Panc1 (cell line): Measurements from ENCODE around the gene S1PR2. TPM values are rescaled to one million over a fixed set of nuclear protein-coding genes. Genes with fewer than 3 reads are reported as not detected.

Experiments
- ATAC-seq: fragments of 200-7000 bp; cut with Tn5 transposase; 2 replicates; pipeline ENCODE4 v1.9.1; 2020; ENCODE audit warnings: mild to moderate bottlenecking, moderate library complexity
- Bru-seq: library from RNA; stranded (reverse); fragments of 400-500 nt; gene quantifications from one replicate; lab custom pipeline; 2021; lab: Mats Ljungman, UMichigan
- BruChase-seq, 2 experiments: library from RNA; stranded (reverse); fragments of 400-500 nt; gene quantifications; one replicate each; lab custom pipeline; 2021; lab: Mats Ljungman, UMichigan
- BruUV-seq: library from RNA; stranded (reverse); fragments of 400-500 nt; replicated peaks from 2 replicates; lab custom pipeline; 2021; lab: Mats Ljungman, UMichigan
- CTCF ChIA-PET: fragments of 300-600 bp; sonication (Branson Sonifier 250); formaldehyde crosslinking; loops from one replicate; lab custom pipeline; 2022; ENCODE audit warnings: antibody characterized with exemption; lab: Charles Lee
- POLR2A ChIA-PET: fragments of 300-600 bp; sonication (Branson Sonifier 250); formaldehyde crosslinking; loops from one replicate; lab custom pipeline; 2022; ENCODE audit warnings: antibody characterized with exemption; lab: Charles Lee
- DNase-seq: peaks from one replicate; pipeline ENCODE4 v3.0.0-alpha.2; 2010; ENCODE audit warnings: low read depth, low spot score
- H3K27ac ChIP-seq: 2 replicates; pipeline ENCODE4 v1.5.1; 2011; ENCODE audit warnings: mild to moderate bottlenecking, low read length, inconsistent platforms
- H3K27me3 ChIP-seq: fragments of 200-500 bp; sonication (Bioruptor generic); 2 replicates; pipeline ENCODE4 v1.6.0; 2014; ENCODE audit warnings: low read length, inconsistent platforms; ENCODE audit not compliant: control insufficient read depth, insufficient read depth
- H3K36me3 ChIP-seq: fragments of 200-500 bp; sonication (Bioruptor generic); 2 replicates; pipeline ENCODE4 v1.5.1; 2014; ENCODE audit warnings: inconsistent platforms, mild to moderate bottlenecking, low read length, moderate library complexity; ENCODE audit not compliant: control insufficient read depth, insufficient read depth
- H3K4me1 ChIP-seq: 2 replicates; pipeline ENCODE4 v1.5.1; 2011; ENCODE audit warnings: inconsistent platforms, mild to moderate bottlenecking, low read length, moderate library complexity; ENCODE audit not compliant: control insufficient read depth, insufficient read depth
- H3K4me3 ChIP-seq, 2 experiments: 2 replicates each; pipeline ENCODE4 v1.5.1; 2011 to 2012; ENCODE audit warnings: low read depth in 2 of 2, low read length in 2 of 2, mild to moderate bottlenecking in 2 of 2, inconsistent platforms in 1 of 2, moderate library complexity in 1 of 2
- H3K9me3 ChIP-seq: fragments of 200-500 bp; sonication (Bioruptor generic); 2 replicates; pipeline ENCODE4 v1.5.1; 2014; ENCODE audit warnings: low read depth, mild to moderate bottlenecking, inconsistent platforms, low read length, moderate library complexity; ENCODE audit not compliant: control insufficient read depth, insufficient read depth
- POLR2AphosphoS5 ChIP-seq: IDR thresholded peaks from 2 replicates; pipeline ENCODE4 v1.6.1; 2012; ENCODE audit warnings: mild to moderate bottlenecking, low read depth, low read length, moderate library complexity
- SIN3A ChIP-seq: IDR thresholded peaks from 2 replicates; pipeline ENCODE4 v1.6.1; 2012; ENCODE audit warnings: low read depth, mild to moderate bottlenecking, low read length, moderate library complexity, borderline replicate concordance; ENCODE audit not compliant: insufficient read depth
- TCF7L2 ChIP-seq: IDR thresholded peaks from 2 replicates; pipeline ENCODE4 v1.6.1; 2011; ENCODE audit warnings: mild to moderate bottlenecking, low read depth, low read length, inconsistent platforms
- in situ Hi-C: cut with HindIII; loops from 2 replicates; pipeline ENCODE4 v1.10.0; 2016; ENCODE audit warnings: low sequenced_read_pairs, low pct_unique_long_range_greater_than_20kb
- intact Hi-C: fragments of 100-400 bp; cut with micrococcal nuclease; formaldehyde crosslinking; loops from one replicate; pipeline ENCODE4 v1.10.0; 2022; ENCODE audit not compliant: unreplicated experiment
- long read RNA-seq: library from polyadenylated mRNA; unstranded; transcript quantifications from one replicate; pipeline ENCODE4 v2.0.0, GENCODE V29; 2021; ENCODE audit not compliant: unreplicated experiment
- polyA plus RNA-seq: library from polyadenylated mRNA; unstranded; fragments of >200 nt; gene quantifications from one replicate; pipeline ENCODE4 v1.2.1, GENCODE V29; 2012; ENCODE audit warnings: missing spikeins; ENCODE audit not compliant: insufficient read length
- total RNA-seq: library from RNA; stranded (reverse); gene quantifications from one replicate; pipeline ENCODE4 v1.2.1, GENCODE V29; 2021; ENCODE audit not compliant: unreplicated experiment
- TF ChIP-seq, protein P1 (sequence below): fragments of 450-650 bp; IDR thresholded peaks from 2 replicates; pipeline ENCODE4 v1.5.1; 2017; ENCODE audit warnings: mild to moderate bottlenecking

The S1PR2 gene, protein sequence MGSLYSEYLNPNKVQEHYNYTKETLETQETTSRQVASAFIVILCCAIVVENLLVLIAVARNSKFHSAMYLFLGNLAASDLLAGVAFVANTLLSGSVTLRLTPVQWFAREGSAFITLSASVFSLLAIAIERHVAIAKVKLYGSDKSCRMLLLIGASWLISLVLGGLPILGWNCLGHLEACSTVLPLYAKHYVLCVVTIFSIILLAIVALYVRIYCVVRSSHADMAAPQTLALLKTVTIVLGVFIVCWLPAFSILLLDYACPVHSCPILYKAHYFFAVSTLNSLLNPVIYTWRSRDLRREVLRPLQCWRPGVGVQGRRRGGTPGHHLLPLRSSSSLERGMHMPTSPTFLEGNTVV
- total RNA-seq (2.9 TPM), Bru-seq, nascent RNA (percentile 32 among the genes with signal in this experiment), BruChase-seq, experiment 1, labeled RNA remaining after a 2-hour chase (percentile 50 among the genes with signal in this experiment), BruChase-seq, experiment 2, labeled RNA remaining after a 6-hour chase (percentile 50 among the genes with signal in this experiment)
- polyA plus RNA-seq: 0.92 TPM
- long read RNA-seq, partial matches to known transcripts: 0 of 1 reads
- long read RNA-seq, other reads (novel, unspliced or antisense): 1 of 1 reads

DNA sequence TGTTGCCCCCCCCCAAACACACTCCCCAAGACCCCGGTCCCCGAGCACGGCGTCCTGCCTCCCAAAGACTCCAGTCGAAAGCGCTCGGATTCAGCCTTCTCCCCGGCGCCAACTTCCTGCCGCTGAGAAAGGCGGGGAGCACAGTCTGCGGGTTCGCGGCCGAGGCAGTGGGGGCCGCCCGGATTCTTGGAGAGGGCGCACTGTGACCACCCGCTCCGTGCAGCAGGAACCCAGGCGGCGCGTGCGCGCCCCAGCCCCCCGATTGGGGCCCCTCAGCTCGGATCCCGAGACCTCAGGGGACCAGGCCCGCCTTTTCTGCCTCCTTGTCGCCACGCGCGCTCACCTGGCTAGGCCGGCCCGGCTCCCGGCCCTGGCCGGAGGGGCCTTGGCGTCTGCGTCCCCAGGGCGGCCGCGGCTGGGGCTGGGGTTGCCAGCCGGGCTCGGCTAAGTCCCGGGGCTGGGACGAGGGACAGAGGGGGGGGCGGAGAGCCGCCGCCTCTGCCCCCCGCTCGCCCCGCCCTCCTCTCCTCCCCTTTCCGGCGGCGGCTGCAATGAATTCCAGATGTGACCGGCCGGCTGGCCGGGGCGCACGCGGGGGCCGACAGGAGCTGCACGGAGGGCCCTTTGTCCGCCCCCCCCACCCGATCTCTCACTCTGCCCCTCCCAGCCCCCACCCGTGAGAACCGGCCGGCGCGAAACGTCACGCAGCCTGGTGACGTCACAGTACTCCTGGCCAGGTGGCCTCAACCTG lies at the start of gene S1PR2:
TSS of gene S1PR2 (minus strand) at position 471 of the 751 bp plus-strand sequence. CDS start 6,426 bp downstream, outside the sequence.
- POLR2A ChIA-PET: no interaction called here
- no peak for DNase-seq

DNA sequence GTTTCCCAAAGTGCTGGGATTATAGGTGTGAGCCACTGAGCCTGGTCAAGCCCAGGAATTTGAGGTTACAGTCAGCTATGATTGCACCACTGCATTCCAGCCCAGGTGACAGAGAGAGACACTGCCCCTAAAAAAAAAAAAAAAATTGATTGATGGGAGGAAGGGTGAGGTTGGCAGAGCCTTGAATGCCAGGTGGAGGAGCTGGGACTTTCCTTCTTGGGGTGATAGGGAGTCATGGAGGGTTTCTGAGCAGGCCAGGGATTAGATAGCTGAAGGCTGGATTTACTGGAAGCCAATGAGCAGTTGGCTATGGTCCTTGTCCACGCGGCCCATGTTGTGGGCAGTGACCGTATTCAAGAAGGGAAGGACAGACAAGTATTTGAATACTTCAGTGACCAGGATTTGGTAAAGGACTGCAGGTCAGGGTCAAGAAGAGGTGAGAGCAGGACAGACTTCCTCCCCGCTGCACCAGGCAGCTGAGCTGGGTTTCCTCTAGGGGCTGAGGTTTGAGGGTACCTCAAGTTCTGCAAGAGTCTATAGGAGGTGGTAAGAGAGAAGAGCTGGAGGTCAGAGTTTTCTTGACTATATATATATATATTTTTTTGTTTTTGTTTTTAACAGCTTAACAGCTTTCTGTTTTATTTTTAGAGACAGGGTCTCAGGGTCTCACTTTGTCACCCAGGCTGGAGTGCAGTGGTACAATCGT lies 48.8 kb upstream of the S1PR2 start:
- no peak overlapping the region for H3K4me3 ChIP-seq
- DNase-seq (no peak), ATAC-seq (no peak)
- POLR2A ChIA-PET: no interaction called here
- TSS peak; percentile 52 for BruUV-seq
- no peak overlapping the region for H3K27ac ChIP-seq
- H3K4me1 ChIP-seq: 0 out of 2 replicates have a peak, but pooled peaks cover 2% of the 10 kb centered on the region
- CTCF ChIA-PET: interaction anchor here (0.9 kb wide), 1 partner anchor 8 kb away, joined by 4 read pairs; no protein-coding TSS in a partner anchor
- in situ Hi-C loops: no loop called here
- no peaks in the 10 kb centered on the region for H3K9me3 ChIP-seq
- TF ChIP-seq TCF7L2 (no peak), SIN3A (no peak), POLR2AphosphoS5 (no peak)
- TF ChIP-seq, protein P1, sequence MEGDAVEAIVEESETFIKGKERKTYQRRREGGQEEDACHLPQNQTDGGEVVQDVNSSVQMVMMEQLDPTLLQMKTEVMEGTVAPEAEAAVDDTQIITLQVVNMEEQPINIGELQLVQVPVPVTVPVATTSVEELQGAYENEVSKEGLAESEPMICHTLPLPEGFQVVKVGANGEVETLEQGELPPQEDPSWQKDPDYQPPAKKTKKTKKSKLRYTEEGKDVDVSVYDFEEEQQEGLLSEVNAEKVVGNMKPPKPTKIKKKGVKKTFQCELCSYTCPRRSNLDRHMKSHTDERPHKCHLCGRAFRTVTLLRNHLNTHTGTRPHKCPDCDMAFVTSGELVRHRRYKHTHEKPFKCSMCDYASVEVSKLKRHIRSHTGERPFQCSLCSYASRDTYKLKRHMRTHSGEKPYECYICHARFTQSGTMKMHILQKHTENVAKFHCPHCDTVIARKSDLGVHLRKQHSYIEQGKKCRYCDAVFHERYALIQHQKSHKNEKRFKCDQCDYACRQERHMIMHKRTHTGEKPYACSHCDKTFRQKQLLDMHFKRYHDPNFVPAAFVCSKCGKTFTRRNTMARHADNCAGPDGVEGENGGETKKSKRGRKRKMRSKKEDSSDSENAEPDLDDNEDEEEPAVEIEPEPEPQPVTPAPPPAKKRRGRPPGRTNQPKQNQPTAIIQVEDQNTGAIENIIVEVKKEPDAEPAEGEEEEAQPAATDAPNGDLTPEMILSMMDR: no peak
- peaks cover 2% of the 10 kb centered on the region; the same call in 1 of the 2 replicates for H3K36me3 ChIP-seq
- intact Hi-C loops: no loop called here
- H3K27me3 ChIP-seq: no peaks in the 10 kb centered on the region

More for the DNA sequence above, at the start of gene S1PR2:
- BruUV-seq: no TSS peak
- CTCF ChIA-PET: no interaction called here
- TF ChIP-seq, protein P1: no peak
- no peaks in the 10 kb centered on the region for H3K4me1 ChIP-seq
- intact Hi-C loops (no loop called here), in situ Hi-C loops (no loop called here)
- H3K27me3 ChIP-seq: no peaks in the 10 kb centered on the region
- peak within 1 kb of the TSS; percentile 69 for H3K4me3 ChIP-seq
- ATAC-seq: peak; percentile 90
- H3K27ac ChIP-seq: 0 out of 2 replicates have a peak within 1 kb of the TSS, but pooled peaks have one; percentile 39
- H3K36me3 ChIP-seq: no peaks in the 10 kb centered on the region
- no peaks in the 10 kb centered on the region for H3K9me3 ChIP-seq
